Glutamatergic neuron (in vitro differentiated cells): ENCODE data around the gene GPR55. TPM values are rescaled to one million over a fixed set of nuclear protein-coding genes. Genes with fewer than 3 reads are reported as not detected.
A peak's percentile ranks its signal among the peaks of the same experiment; 100 is the strongest.

Experiments
- DNase-seq: peaks from one replicate; pipeline ENCODE4 v3.0.0; 2022
- H3K27ac Mint-ChIP-seq: one replicate; pipeline ENCODE4 v1.8.0; 2020; ENCODE audit warnings: mild to moderate bottlenecking, mixed read lengths, inconsistent platforms; ENCODE audit not compliant: unreplicated experiment
- H3K27me3 Mint-ChIP-seq: one replicate; pipeline ENCODE4 v1.8.0; 2020; ENCODE audit warnings: mild to moderate bottlenecking, moderate library complexity, mixed read lengths, inconsistent platforms; ENCODE audit not compliant: unreplicated experiment
- H3K36me3 Mint-ChIP-seq: one replicate; pipeline ENCODE4 v1.8.0; 2020; ENCODE audit warnings: mild to moderate bottlenecking, mixed read lengths, inconsistent platforms; ENCODE audit not compliant: unreplicated experiment
- H3K4me1 Mint-ChIP-seq: one replicate; pipeline ENCODE4 v1.8.0; 2020; ENCODE audit warnings: mild to moderate bottlenecking, low read depth, mixed read lengths, inconsistent platforms; ENCODE audit not compliant: unreplicated experiment
- H3K4me3 Mint-ChIP-seq: one replicate; pipeline ENCODE4 v1.8.0; 2020; ENCODE audit warnings: mild to moderate bottlenecking, mixed read lengths, inconsistent platforms; ENCODE audit not compliant: unreplicated experiment
- H3K9me3 Mint-ChIP-seq: one replicate; pipeline ENCODE4 v1.8.0; 2020; ENCODE audit warnings: mild to moderate bottlenecking, moderate library complexity, mixed read lengths, inconsistent platforms; ENCODE audit not compliant: unreplicated experiment
- total RNA-seq: library from RNA; stranded (reverse); fragmentation: NEBNext Ultra II Directional; extraction: Animal tissue kit (Norgen Biotek cat#: 25700); gene quantifications from one replicate; pipeline ENCODE4 v1.2.1, GENCODE V29; 2021; ENCODE audit not compliant: unreplicated experiment
- TF ChIP-seq, protein P1 (sequence below): fragments of 200-600 bp; sonication (generic); IDR thresholded peaks from one replicate; pipeline ENCODE4 v1.5.0; 2021; ENCODE audit not compliant: partially characterized antibody, unreplicated experiment

The GPR55 gene
- total RNA-seq, 1 donor from 2014 or later = not detected

DNA sequence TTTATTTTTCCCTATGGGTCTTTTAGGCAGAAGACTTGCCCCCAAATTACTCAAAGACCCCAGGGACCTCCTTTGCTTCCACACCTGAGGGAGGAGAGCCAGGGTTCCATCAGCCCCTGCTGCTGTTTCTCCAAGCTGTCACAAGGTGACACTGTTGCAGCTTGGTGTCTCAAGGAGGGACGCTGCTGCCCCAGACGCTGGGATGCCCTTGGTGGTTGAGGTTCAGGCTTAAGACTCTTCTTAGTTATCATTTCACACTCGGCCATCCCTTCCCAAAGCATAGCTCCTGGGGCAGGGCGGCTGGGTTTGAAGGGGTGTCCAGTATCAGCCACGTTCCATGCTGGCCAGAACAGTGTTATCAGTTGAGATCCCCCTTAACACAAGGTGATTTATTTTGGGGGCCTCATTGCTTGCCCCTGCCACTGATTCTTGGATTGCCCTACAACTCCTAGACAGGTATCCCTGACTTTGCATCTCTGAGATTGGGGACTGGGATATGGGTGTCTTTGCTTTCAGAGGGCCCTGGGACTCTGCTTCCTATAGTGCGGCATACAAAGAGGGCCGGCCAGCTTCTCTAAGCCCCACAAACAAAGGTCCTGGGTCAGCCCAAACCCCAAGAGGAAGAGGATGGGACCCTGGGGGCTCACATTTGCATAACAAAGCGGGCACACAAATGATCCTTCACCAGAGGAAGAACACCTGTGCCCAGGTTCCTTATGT, 22.7 kb downstream of the GPR55 start:
- Mint-ChIP-seq H3K36me3 (no peaks in the 10 kb centered on the region), H3K27me3 (peaks cover 2% of the 10 kb centered on the region), H3K4me3 (no peak overlapping the region), H3K9me3 (no peaks in the 10 kb centered on the region), H3K4me1 (peaks cover 2% of the 10 kb centered on the region), H3K27ac (no peak overlapping the region)
- peak; percentile 70 for DNase-seq
- TF ChIP-seq, protein P1, sequence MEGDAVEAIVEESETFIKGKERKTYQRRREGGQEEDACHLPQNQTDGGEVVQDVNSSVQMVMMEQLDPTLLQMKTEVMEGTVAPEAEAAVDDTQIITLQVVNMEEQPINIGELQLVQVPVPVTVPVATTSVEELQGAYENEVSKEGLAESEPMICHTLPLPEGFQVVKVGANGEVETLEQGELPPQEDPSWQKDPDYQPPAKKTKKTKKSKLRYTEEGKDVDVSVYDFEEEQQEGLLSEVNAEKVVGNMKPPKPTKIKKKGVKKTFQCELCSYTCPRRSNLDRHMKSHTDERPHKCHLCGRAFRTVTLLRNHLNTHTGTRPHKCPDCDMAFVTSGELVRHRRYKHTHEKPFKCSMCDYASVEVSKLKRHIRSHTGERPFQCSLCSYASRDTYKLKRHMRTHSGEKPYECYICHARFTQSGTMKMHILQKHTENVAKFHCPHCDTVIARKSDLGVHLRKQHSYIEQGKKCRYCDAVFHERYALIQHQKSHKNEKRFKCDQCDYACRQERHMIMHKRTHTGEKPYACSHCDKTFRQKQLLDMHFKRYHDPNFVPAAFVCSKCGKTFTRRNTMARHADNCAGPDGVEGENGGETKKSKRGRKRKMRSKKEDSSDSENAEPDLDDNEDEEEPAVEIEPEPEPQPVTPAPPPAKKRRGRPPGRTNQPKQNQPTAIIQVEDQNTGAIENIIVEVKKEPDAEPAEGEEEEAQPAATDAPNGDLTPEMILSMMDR = peak; percentile 71

DNA sequence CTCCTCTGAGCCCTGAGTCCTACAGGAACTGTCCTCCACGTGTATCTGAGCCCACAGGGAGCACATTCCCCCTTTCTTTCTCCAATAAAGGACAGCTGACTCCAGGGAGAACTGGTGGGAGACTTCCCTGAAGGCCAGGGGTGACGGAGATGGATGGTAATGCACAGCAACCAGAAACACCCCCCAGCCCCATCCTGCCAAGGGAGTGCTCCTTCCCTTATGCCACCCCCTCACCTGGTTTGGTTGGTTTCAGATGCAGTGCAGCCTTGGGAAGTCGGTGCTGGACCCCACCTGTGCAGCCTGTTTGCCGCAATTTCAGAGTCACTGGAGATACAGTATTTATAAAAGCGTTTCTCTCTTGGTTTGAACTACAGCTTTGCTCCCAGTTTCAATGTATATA, 24.0 kb downstream of the GPR55 start:
- Mint-ChIP-seq H3K4me3 (no peak overlapping the region), H3K36me3 (no peaks in the 10 kb centered on the region), H3K27me3 (peaks cover 5% of the 10 kb centered on the region), H3K4me1 (peaks cover 2% of the 10 kb centered on the region), H3K27ac (no peak overlapping the region), H3K9me3 (no peaks in the 10 kb centered on the region)
- TF ChIP-seq, protein P1 = no peak
- DNase-seq = no peak

DNA sequence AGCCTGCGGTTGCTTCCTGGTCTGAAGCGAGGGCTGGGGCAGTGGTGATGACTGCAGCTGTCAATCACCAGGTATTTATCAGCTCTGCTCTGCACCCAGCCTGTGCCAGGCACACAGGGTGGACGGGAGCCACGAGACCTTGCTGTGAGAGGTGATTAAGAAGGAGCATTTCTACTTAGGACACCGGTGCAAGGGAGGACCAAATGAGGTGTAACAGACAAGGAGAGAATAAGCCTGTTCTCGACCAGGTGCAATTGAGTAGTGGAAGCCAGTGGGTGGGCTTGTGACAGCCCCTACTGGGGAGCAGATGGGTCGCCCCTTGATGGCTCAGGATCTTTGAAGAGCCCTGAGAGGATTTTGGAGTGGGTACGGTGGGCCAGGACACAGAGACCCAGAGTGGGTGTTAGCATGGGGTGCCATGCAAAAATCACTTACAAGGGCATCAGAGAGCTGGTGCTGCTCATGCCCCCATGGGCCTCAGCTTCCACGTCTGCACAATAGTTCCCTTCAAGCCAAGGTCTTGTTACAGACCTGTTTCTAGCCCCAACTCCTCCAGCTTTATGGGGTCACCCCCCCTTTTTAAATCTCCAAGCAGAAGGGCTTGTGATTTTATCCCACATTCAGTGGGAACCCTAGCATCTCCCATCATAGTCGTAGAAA, 24.6 kb downstream of the GPR55 start:
- no peaks in the 10 kb centered on the region for H3K36me3 Mint-ChIP-seq
- TF ChIP-seq, protein P1 = no peak
- H3K4me1 Mint-ChIP-seq = peaks cover 2% of the 10 kb centered on the region
- no peak for DNase-seq
- H3K9me3 Mint-ChIP-seq = no peaks in the 10 kb centered on the region
- H3K4me3 Mint-ChIP-seq = no peak overlapping the region
- H3K27me3 Mint-ChIP-seq = peaks cover 5% of the 10 kb centered on the region
- H3K27ac Mint-ChIP-seq = no peak overlapping the region

DNA sequence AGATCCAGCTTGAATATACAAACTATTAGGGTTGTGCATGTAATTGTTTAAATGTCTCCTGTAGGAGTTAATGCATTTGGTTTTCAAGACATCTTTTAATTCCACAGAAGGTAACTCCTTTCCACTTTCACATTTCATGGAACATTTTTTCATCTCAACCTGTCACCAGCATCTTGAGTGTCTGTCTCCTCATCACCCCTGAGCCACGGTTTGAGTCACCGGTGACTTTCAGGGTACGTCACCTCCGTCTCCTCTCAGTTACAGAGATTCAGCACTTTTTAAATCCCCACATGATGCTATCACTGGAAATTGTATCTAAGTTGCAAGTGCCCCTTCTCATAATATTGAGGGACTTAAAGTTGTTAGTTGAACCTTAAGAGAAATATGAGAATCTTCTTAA, 25.3 kb downstream of the GPR55 start:
- Mint-ChIP-seq H3K27ac (no peak overlapping the region), H3K4me3 (no peak overlapping the region), H3K4me1 (peaks cover 2% of the 10 kb centered on the region), H3K27me3 (peaks cover 5% of the 10 kb centered on the region), H3K36me3 (no peaks in the 10 kb centered on the region), H3K9me3 (no peaks in the 10 kb centered on the region)
- TF ChIP-seq, protein P1 = no peak
- DNase-seq = no peak

DNA sequence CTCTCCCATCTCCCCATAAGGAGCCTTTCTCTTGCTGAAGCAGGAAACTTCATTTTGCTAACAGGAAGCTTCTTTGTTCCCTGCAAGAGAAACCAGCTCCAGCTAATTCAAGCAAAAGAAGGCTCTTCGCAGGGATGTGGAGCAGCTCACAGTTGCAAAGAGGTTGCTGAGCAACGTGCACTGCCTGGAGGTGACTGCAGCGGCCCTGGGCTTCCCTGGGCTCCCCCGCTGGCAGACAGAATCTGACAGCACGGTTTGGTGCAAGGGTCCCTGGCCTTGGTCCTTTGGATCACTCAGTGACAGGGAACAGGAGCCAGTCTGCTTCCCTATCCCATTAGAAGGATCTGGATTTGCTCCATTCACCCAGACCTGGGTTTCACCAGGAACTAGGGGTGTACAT, 25.8 kb downstream of the GPR55 start:
- TF ChIP-seq, protein P1 = no peak
- Mint-ChIP-seq H3K4me1 (peaks cover 2% of the 10 kb centered on the region), H3K27ac (no peak overlapping the region), H3K9me3 (no peaks in the 10 kb centered on the region), H3K36me3 (no peaks in the 10 kb centered on the region), H3K27me3 (peaks cover 5% of the 10 kb centered on the region), H3K4me3 (no peak overlapping the region)
- DNase-seq = no peak
